RPMI8226 (cell line): ENCODE measurements around the gene ALK.

Experiments
- DNase-seq: peaks from one replicate; pipeline ENCODE4 v3.0.0-alpha.2; 2015

ALK gene

DNA sequence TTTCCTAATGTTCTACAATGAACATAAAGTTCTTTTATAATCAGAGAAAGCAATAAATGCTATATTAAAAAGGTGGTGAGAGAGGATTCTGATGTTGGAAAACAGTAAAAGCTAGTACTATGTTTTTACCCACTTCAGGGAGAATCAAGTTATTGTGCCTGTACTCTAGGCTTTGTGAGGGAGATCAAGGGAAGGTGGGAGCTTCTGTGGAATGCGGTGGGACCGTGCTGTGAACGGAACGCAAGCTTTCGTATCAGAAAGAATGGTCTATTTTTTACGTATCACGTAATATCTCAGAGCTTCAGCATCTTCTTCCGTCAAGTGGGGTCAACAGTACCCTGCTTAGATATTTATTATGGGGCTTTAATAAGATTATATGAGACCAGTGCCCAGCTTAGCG is 613.0 kb downstream of the ALK start:
- DNase-seq, result no peak

DNA sequence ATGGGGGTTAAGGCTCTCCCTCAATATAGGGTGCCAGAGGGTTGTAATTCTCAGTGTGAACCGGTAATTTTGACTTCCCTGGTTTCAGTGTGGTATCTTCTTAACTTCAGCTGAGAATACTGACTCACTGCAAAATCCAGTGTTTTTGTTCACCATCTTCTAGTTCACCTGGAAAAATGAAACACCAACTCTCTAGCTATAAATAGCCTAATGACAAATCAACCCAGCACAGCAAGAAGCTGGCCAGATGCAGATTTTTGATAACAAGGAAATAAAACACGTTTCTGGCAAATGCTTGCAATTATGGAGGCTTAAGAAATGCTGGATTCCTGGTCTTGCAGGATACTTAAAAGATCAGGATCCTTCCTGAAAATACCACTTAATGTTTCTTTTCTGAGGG is 613.9 kb downstream of the ALK start:
- DNase-seq, result no peak

DNA sequence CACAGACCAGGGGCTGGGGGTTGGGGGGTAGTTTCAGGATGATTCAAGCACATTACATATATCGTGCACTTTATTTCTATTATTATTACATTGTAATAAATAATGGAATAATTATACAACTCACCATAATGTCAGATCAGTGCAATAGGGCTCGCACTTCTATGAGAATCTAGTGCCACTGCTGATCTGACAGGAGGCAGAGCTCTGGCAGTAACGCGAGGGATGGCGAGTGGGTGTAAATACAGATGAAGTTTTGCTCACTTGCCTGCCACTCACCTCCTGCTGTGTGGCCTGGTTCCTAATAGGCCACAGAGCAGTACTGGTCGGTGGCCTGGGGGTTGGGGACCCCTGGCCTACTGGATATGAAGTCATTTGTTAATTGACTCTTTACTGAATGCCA is 615.6 kb downstream of the ALK start:
- no peak for DNase-seq

DNA sequence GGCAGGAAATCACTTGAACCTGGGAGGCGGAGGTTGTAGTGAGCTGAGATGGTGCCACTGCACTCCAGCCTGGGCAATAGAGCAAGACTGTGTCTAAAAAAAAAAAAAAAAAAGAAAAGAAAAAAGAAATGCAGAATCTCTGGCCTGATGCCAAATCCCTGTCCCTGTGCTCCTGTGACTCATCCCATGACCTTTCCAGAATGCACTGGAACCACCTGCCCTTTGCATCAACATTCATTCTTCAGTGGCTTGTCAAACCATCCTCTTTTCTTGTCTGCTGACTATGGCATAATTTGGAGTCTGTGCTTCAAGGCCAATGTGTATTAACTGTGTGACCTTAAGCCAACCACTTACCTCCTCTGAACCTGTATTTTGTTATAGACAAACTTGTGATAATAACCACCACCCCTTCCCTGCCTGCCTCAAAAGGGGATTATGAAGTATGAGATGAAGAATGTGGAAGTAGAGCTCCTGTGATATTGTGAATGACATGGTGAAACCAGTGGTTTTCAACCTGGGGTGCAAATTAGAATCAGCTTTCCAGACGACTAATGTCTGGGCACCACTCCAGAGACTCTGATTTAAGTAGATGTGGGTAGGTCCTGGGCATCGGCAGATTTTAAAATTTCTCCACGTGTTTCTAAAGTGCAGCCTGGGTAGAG is 616.9 kb downstream of the ALK start:
- DNase-seq, result no peak

DNA sequence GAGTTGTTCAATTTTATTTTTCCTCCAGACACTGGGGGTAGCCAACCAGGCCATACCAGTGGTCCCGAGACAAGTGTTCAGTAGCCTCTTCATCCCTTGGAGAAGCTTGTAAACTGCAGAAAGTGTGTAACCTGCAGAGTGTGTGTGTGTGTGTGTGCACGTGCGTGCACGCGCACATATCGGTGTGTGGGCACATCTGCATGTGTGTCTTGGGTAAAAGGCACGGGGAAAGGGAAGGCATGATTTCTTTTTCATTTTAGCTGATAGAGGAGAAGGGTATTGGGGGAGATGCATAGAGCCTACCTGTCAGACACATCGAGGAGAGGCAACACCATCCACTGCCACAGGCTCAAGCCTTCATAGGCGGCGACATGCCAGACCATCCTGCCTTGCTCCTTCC is 624.8 kb downstream of the ALK start:
- DNase-seq, result no peak

DNA sequence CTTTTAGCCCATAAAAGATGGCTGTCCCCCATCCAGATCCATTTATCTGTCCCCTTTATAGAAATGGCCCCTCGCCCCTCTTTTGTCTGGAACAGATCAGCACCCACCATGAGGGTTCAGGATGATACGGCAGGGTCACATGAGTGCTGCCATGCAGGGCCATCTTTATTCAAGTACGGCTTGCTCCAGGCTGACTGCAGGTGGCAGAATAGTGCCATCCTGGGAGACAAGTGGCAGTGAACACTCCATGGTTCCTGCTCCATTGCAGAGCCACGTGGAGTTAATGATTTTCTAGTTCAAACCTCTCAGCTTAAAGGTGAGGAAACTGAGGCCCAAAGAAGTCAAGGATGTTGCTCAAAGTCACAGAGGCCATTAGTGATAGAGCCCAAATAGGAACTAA is 625.5 kb downstream of the ALK start:
- no peak for DNase-seq

DNA sequence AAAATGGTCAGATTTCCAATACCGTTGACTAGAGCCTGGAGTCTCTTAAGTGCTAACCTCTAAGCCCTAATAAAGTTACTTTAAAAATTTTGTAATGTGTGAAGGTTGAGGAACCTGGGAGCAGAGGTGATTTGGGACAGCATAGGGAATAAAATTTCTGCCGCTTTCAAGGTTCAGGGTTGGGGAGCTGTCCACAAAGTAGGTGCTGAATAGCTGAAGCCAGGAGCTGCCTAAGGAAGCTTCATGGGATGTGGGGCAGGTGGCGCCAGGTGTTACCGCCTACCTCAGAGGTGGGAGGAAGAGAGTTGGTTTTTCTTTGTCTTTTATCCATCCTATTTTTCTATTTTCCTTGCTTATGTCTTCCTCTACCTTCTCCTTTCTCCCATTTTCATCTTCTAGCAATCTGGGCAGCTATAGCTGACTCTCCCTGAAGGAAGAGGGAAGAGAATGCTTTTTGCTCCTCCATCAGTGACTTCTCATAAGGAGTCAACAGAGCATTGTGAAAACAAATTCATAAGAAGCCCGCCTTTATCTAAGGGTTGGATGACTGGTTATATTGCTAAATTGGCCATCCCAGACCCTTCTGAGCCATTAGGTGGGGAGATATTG is 627.5 kb downstream of the ALK start:
- peak; percentile 49 for DNase-seq

DNA sequence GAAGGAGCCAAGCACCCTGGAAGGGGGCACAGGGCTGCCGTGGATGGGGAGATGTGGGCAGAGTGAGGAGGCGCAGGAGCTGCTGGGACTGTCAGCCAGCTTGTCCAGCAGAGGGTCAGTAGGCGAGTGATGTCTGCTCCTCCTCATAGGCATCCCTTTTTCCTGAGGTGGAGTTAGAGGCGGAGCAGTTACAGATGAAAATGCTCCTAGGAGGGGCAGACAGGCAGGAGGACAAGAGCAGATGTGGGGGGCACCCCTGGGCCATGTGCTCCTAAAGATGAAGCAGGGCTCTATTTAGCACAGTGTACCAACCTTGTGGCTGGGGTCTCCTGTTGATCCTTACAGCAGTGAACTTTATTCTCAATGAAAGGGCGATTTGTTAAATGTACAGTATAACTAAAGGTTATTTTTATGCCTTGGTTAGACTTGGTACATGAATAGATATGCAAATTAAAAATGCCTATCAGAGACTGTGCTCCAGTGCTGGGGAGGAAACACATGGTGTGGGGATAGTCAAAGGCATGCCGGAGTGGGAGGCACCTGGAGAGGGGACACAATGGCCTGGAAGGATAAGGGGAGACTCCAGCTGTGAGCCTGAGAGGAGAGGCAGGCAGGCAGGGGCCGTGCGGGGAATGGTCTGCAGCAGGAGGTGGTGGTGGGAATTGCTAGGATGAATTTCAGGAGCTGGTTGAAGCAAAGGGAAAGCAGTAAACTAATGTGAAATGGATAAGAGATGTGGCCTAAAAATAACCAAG is 630.9 kb downstream of the ALK start:
- DNase-seq, result no peak

DNA sequence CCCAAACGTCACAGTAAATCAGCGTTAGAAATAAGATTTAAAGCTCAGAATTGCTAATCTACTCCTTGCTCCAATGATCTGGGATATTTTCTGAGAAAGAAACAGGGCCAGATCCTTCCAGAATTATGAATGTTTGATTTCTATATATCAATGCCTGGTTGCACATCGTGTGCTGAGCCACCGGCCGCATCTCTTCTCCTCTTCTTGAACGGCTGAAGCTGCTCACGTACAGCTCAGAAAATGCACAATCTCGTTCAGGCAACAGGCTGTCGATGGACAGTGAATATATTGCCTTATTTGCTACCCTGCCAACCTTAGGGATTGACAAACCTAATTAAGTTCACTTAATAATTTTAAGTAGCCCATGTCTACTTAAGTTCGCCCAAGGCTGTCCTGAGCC is 636.7 kb downstream of the ALK start:
- no peak for DNase-seq

DNA sequence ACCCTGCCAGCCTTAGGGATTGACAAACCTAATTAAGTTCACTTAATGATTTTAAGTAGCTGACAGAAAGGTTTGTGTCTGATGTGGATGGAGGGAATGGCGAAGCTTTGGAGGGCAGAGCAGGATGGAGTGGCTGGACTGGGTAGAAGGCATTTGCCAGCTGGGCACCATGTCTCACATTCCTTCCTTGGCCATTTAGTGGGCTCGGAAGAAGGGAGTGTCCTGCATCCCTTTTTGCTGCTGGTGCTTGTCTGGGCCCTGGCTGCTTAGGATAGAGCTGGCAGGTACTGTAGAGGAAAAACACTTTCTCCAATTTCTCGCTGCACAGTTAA is 639.5 kb downstream of the ALK start:
- no peak for DNase-seq

DNA sequence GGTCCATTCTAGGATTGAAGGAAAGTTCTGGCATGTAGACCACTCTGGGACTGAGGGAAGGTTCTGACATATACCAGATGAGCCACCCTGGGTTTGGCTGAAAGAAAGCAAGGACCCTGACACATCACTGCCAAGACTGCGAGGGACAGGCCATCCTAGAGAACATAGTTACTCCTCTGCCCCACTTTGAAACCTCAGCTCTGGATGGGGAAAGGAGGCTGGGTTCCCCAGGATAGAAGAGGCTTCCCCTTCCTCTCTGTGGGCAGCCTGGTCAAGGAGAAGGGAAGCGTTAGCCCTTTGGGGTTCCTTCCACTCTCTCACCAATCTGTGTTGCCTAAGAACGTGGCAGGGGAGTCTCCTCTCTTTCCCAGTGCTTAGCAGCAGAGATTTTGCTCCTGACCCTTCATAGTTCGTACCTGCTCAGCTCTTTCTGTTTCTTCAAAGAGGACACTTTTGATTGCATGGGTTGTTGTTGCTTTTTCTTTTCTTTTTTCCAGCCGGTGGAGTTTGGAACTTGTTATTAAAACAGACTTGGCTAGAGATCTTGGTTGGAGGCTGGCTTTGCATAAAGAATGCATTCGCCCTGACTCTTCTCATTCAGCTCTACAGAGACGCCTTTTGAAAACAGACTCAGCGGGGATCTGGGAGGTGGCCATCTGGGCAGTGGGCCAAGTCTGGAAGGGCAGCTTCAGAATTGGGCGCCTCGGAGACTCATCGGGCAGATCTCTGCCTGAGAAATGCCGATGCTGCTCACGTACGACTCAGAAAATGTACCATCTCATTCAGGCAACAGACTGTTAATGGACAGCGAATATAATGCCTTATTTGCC is 640.1 kb downstream of the ALK start:
- DNase-seq, result peak; percentile 26

DNA sequence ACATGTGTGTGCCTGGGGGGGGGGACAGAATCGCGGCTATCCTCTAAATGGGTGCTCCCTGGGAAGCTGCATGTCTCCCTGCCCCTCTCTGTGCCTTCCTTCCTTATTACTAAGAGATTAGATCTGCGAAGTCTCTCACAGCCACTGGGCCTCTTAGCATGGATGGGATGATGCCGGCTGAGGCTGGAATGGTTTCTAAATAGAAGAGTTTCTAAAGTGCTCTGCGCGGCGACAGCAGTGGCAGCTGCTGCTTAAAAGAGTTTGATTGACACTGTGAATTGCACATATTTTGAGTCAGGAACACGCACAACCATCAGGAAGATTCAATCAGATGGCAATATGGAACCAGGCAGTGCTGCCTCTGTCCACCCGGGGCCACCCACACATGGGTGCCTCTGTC is 642.4 kb downstream of the ALK start:
- DNase-seq, result no peak

DNA sequence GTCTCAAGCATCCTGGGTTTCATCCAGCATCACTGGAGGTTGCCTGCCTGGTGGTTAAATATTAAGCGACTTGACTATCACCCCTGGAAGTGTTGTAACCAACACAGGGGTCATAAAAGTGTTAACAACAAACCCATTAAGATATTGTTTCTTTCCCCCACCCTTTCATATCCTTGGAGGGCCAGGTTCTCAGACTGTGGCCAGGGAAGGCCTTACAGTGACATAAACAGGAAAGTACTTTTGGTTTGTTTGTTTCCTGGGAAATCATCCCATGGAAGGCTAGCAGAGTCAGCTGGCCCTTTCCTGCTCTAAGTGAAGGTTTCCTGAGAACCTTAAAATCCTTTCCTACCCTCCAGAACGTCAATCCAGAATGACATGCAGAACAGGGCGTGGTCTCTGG is 645.2 kb downstream of the ALK start:
- DNase-seq, result no peak

DNA sequence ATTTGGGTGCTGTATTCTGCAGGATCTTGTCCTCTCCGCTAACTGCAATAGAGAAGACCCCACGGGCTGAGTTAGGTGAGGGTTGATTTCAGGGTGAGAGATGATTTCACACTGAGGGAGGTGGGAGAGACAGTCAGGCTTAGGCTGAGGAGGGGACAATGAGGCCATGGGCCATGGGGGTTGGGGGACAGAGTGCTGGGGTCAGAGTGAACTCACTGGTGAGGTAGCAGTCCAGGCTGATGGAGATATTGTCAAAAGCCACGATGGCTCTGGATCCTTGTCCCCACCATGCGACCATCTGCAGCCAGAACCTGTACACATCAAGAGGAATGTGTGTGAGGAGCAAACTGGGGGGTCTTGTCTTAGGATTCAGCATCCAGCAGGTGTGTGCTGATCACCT is 646.2 kb downstream of the ALK start:
- DNase-seq, result no peak

DNA sequence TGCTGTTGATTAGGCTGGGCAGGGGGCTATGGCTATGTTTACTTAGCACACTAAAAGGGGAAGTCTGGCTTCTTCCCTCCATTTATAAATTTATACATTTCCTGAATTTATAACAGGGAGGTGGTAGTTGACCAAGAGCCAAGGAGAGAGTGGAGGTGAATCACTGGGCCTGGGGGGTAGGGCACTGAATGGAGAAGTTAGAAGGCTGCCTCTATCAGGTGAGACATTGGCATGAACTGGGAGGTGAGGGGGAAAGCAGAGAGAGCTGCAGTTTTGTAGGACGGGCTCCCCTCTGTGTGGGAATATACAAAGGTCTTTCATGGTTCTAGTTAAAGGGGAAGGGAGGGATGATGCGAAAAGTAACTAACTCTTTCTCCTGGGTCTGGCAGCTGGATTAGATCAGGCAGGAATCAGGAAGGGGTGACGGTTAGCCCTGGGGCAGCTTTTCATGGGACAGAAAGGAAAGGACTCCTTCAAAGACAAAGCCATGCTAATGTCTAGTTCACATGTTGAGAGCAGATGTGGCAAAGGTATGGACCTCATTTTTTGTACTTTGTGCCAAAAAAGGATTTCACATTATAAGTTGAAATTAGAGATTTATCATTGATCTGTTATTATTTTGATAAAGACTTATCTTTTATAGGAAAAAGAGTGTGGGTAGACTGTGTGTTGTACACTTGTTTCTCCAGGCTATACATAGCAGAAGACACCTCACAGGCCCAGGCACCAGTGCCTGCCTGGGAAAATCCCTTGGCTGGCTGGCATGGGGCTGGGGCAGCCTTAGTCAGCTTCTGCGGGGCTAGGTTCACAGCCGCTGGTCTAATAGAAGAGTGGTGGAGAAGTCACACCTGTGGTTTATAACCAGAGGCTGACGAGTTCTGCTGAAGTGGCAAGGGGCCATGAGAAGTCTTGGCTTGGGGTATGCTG is 647.4 kb downstream of the ALK start:
- DNase-seq, result no peak

DNA sequence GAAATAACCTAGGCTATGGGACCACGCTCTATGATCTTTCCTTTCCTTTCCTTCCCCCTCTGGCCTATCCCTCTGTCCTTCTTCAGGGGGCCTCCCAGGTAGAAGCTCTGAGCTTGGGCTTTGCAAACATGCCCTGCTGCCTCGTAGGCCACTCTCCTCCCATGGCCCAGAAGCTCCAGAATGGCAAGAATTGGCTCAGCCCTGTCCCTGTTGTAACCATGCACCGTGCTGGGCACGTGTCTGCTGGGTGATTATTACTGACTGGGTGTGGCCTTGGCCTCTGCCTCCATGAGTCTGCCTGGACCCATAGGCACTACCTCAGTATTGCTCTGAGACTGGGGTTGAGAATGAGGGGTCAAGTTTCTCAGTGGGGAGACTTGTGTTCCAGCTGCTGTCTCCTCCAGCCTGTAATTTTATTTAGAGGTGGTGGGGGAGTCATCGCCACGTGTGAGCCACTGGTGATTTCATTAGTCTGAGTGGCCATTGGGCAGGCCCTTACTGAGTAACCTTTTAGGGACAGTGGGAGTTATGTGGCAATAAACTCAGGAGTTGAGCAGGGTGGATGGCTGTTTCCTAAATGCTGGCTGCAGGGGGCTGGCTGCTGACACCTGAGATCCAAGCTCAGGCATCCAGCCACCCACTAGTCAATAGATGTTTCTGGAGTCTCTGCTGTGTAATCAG is 648.2 kb downstream of the ALK start:
- no peak for DNase-seq

DNA sequence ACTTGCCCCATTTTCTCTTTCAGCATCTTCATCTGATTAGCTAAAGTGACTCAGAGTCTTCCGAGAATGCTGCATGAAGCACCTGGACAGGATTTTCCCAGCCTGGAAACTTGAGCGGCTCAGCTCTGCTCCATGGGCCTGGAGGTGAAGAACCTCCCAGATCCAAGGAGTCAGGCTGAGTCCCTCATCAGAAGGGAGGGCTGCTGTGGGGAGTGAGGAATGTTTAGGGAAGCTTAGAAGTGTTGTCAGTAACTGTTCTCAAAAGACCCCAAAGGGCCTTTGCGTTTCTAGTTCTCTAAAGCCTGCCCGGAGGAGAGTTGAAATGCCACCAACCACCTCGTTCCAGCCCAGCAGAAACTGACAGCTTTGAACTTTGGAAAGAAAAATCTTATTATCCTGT is 649.1 kb downstream of the ALK start:
- DNase-seq, result no peak

DNA sequence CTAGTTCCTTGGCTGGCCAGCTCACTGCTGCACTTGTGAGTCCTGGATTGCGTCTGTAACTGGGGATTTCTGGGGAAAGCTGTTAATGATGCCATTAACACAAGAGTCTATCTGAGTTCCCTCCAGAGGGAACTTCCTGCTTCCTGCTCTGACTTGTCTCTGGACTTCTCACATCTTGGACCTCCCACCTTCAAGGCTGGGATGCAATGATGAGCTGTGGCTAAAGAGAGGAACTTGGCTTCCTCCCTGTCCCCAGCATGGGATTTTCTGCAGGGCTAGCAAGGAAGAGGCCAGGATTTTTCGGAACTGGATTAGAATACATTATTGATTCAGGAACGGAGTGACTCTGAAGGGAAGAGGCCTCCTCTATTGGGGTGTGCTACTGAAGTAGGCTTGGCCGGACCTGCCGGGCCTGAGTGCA is 650.7 kb downstream of the ALK start:
- DNase-seq, result no peak

DNA sequence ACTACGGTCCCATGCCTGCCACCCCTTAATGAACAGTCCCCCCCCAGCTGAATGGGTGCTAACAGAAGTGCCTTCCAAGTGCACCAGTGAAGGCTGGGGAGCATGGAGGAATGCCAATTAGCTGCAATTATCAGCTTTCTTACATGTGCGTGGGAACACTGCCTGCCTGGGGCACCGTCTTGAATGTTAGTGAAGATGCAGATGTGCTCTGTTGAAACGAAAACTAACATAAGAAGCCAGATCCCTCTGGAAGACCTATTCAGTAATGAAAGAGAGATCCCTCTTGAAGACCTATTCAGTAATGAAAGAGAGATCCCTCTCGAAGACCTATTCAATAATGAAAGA is 651.6 kb downstream of the ALK start:
- DNase-seq, result no peak

DNA sequence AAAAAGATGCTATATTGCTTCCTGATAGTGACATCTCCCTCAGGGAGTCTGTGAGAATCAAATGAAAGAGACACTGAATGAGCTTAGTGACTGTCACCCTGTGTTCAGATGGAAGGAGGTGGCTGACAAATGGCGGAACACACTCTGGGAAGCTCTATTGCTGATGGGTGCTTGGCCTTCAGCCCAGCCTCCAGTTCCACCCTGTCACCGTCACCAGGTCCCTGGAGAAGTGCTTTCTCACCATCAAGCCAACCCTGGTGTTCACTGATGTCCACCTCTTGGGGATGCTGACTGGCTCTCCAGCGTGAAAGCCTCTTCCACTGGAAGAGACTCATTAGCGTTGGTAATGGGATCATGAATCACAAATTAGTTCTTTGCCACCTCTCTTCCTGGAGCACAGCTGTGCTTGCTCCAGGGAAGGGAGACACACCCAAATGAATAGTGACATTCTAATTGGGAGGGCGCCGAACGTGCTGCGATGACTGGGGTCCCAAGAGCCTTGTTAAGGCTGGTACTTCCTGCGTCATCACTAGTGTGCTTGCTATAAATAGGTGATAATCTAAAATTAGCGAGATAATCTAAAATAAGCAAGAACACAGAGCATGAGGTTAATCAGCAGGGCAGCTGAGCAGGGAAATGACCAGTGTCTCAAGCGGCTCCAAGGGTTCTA is 652.2 kb downstream of the ALK start:
- no peak for DNase-seq

DNA sequence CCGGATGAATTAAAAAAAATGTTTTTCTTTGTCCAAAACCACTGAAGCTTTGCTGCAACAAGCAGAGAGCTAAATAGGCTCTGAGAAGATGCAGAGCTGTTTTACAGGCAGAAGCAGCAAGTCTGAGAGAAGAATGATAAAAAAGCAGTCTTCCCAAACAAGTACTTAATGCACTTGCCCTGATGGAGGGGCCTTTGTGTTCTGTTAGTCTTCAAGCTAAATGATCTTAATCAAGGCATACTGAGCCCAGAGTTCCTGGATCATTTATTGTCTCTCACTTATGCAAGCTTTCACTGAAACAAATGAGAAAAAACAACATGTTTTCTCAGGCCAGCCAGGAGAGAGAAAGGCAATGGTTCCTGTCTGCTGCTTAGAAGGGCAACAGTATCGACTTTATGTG is 653.7 kb downstream of the ALK start:
- DNase-seq, result no peak

DNA sequence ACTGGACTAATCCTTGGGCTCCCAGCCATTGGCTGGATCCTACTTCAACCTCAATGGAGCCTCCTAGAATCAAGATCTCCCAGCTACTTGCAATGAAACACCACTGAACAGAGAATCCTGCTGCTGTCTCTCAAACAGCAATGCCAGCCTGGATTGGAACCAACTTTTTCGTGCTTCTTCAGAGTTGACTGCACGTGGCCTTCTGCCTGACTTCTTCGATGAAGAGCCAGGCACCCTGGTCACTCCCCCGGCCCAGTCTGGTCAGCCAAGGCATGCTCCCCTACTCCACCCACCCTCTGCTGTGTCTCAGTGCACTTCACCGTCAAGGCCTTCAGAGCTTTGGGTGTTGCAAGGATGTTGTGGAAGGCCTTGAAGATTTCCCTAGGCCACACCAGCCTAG is 657.5 kb downstream of the ALK start:
- DNase-seq, result no peak
